IPS-15b (cell line): ENCODE measurements around the gene TMPRSS11E.
"Not testable (repeated sequence)": the region's sequence is repeated elsewhere in the genome, so short reads cannot be mapped to it uniquely, and the experiment has no call there.

Source experiments
- H3K27me3 ChIP-seq: one replicate; pipeline ENCODE4 v1.6.1; 2013; ENCODE audit warnings: low read length; ENCODE audit not compliant: control insufficient read depth, insufficient read depth
- H3K36me3 ChIP-seq: one replicate; pipeline ENCODE4 v1.6.1; 2013; ENCODE audit warnings: low read length; ENCODE audit not compliant: control insufficient read depth, insufficient read depth
- H3K4me1 ChIP-seq: one replicate; pipeline ENCODE4 v1.6.1; 2013; ENCODE audit warnings: mild to moderate bottlenecking, low read length; ENCODE audit not compliant: control insufficient read depth, insufficient read depth
- H3K4me3 ChIP-seq: one replicate; pipeline ENCODE4 v1.5.1; 2013; ENCODE audit warnings: low read depth, low read length
- H3K9ac ChIP-seq: one replicate; pipeline ENCODE4 v1.6.1; 2013; ENCODE audit warnings: low read depth, mild to moderate bottlenecking, low read length
- H3K9me3 ChIP-seq: one replicate; pipeline ENCODE4 v1.6.1; 2013; ENCODE audit warnings: mild to moderate bottlenecking, low read length; ENCODE audit not compliant: control insufficient read depth, insufficient read depth

Gene TMPRSS11E, protein sequence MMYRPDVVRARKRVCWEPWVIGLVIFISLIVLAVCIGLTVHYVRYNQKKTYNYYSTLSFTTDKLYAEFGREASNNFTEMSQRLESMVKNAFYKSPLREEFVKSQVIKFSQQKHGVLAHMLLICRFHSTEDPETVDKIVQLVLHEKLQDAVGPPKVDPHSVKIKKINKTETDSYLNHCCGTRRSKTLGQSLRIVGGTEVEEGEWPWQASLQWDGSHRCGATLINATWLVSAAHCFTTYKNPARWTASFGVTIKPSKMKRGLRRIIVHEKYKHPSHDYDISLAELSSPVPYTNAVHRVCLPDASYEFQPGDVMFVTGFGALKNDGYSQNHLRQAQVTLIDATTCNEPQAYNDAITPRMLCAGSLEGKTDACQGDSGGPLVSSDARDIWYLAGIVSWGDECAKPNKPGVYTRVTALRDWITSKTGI

DNA sequence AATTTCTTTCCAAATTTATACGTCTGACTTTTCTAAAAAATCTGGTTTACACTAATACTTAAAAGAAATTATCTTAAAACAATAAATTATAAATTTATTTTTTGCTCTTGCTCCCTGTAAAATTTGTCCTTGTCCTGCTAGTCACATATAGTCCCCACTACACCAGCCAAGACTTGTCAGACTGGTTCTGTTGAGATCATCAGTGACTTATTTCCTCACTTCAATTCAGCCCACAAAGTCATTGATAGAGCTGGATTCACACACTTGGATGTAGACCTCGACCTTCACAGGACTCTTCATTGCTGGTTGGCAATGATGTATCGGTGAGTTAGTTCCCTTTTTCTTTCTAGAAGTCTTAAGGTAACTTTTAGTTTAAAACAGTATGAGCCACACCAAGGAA, at the start of gene TMPRSS11E:
Gene TMPRSS11E (plus strand): TSS at position 263 of the 400 bp plus-strand sequence. CDS start 50 bp downstream, at position 313.
- Histone ChIP-seq H3K9ac (no peak within 1 kb of the TSS), H3K4me3 (no peak within 1 kb of the TSS), H3K4me1 (peaks cover 24% of the 10 kb centered on the region), H3K27me3 (no peaks in the 10 kb centered on the region), H3K36me3 (no peaks in the 10 kb centered on the region), H3K9me3 (no peaks in the 10 kb centered on the region)

DNA sequence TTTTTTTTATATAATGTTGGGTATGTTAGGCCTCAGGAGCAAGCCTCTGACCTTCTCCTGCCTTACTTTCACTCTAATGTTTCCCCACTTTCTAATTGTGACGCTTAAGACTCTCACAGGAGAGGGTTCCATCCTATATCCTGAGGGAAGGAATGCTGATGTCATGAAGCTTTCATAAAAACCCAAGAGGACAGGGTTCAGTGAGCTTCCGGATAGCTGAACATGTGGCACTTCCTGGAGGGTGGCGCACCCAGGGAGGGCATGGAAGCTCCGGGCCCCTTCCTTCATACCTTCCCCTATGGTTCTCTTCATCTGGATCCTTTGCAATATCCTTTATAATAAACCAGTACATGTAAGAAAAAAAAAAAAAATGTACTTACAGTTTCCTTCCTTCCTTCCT, 48.0 kb upstream of the TMPRSS11E start:
- H3K27me3 ChIP-seq = no peaks in the 10 kb centered on the region
- H3K4me1 ChIP-seq = peaks cover under 1% of the 10 kb centered on the region
- H3K9me3 ChIP-seq = no peaks in the 10 kb centered on the region
- H3K36me3 ChIP-seq = no peaks in the 10 kb centered on the region
- no peak overlapping the region for H3K4me3 ChIP-seq
- no peak overlapping the region for H3K9ac ChIP-seq

DNA sequence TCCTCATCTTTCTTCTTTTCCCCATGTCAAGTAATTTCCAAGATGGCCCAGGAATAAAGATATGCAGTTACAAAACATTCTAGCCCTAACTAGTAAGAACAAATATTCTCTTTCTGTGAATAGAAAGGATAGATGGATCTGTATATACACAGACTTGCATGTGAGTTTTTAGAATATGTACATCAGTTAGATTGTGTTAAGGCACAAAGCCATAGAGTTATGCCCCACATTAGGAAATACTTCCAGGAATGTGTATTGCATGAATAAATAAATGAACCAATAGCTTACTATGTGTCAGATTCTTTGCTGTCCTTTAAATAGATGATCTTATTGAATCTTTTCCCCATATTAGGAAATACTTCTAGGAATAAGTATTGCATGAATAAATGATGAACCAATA, 46.0 kb upstream of the TMPRSS11E start:
- H3K4me1 ChIP-seq = peaks cover 10% of the 10 kb centered on the region
- no peaks in the 10 kb centered on the region for H3K9me3 ChIP-seq
- H3K9ac ChIP-seq = no peak overlapping the region
- no peaks in the 10 kb centered on the region for H3K27me3 ChIP-seq
- no peaks in the 10 kb centered on the region for H3K36me3 ChIP-seq
- no peak overlapping the region for H3K4me3 ChIP-seq

DNA sequence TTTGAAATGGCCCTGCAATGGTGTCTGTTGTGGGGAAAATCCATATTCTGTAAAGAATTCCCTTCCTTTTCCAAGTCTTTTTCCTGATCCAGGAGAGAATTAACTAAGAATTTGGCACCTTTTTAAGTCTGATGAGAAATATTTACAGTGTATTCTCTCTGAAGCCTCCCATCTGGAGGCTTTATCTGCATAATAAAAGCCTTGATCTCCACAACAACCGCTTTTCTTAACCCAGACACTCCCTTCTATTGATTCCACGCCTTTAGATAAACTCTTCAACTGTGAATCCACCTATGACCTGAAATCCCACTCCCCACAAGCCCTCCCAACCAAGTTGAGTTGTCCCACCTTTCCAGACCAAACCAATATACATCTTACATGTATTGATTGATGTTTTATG, 43.1 kb upstream of the TMPRSS11E start:
- no peaks in the 10 kb centered on the region for H3K36me3 ChIP-seq
- H3K9ac ChIP-seq = no peak overlapping the region
- H3K9me3 ChIP-seq = no peaks in the 10 kb centered on the region
- no peak overlapping the region for H3K4me3 ChIP-seq
- H3K4me1 ChIP-seq = peaks cover 21% of the 10 kb centered on the region
- H3K27me3 ChIP-seq = no peaks in the 10 kb centered on the region

DNA sequence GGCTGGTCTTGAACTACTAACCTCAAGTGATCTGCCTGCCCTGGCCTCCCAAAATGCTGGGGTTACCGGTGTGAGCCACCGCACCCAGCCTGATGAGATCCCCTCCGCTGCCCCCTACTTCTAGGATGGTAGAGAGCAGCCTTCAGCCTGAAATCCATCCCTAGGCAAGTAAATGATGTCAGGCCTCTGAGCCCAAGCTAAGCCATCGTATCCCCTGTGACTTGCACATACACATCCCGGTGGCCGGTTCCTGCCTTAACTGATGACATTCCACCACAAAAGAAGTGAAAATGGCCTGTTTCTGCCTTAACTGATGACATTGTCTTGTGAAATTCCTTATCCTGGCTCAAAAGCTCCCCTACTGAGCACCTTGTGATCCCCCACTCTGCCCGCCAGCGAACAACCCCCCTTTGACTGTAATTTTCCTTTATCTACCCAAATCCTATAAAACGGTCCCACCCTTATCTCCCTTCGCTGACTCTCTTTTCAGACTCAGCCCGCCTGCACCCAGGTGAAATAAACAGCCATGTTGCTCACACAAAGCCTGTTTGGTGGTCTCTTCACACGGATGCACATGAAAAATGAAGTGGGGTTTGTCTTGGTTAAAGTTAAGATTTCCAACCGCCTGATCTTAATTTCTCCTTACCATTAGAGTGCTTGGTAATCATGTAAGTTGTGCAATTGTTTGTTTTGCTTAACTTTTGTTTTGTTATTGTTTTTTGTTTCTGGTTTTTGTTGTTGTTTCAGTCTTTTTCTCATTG, 41.4 kb upstream of the TMPRSS11E start:
- Histone ChIP-seq H3K9ac (peak overlapping the region; percentile 95), H3K4me1 (peaks cover 33% of the 10 kb centered on the region), H3K4me3 (peak overlapping the region; percentile 23)
- H3K36me3 ChIP-seq, H3K9me3 ChIP-seq, H3K27me3 ChIP-seq: not testable (repeated sequence)

DNA sequence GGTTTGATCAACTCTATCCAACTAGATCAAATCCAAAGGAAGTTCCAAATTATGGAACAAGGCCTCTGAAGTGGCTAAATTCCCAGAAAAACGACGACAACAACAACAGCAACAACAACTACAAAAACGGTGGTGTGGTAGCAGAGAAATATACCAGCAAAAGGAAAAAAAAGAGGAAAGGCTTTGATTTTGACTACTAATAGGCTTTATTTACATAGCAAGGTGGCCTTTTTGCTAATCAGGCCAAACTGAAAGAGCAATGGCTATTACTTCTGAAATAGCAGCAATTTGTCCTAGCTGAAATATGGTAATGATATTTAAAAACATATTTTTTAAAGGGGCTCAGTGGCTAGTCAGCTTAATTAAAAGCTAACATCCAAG, 40.8 kb upstream of the TMPRSS11E start:
- Histone ChIP-seq H3K4me3 (peak overlapping the region; percentile 23), H3K27me3 (no peaks in the 10 kb centered on the region), H3K36me3 (no peaks in the 10 kb centered on the region), H3K4me1 (peaks cover 34% of the 10 kb centered on the region), H3K9ac (peak overlapping the region; percentile 95), H3K9me3 (no peaks in the 10 kb centered on the region)

DNA sequence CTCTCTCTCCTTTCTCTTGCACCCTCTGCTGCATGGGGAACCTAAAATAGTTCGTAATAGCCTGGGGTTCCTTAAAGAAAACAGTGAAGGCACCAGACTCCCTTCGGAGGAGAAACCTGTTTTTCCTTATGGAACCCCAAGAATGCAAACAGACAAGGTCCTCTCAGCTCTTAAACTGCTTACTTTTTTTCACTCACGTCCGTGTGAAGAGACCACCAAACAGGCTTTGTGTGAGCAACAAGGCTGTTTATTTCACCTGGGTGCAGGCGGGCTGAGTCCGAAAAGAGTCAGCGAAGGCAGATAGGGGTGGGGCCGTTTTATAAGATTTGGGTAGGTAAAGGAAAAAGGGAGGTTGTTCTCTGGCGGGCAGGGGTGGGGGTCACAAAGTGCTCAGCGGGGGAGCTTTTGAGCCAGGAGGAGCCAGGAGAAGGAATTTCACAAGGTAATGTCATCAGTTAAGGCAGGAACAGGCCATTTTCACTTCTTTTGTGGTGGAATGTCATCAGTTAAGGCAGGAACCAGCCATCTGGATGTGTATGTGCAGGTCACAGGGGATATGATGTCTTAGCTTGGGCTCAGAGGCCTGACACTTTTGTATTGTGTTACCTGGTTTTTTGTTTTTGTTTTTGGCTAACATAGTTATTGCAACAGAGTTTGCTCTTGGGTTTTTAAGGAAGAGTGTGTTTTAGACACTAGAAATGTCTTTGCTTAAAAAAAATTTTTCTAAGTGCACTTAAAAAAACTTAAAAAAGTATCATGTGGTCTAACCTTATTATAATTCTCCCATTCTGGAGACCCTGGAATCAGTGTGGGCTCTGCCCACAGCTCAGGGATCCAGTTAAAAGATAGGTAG, 40.0 kb upstream of the TMPRSS11E start:
- Histone ChIP-seq H3K4me3 (peak overlapping the region; percentile 41), H3K9ac (peak overlapping the region; percentile 95), H3K4me1 (peaks cover 34% of the 10 kb centered on the region)
- H3K36me3 ChIP-seq, H3K27me3 ChIP-seq, H3K9me3 ChIP-seq: not testable (repeated sequence)

DNA sequence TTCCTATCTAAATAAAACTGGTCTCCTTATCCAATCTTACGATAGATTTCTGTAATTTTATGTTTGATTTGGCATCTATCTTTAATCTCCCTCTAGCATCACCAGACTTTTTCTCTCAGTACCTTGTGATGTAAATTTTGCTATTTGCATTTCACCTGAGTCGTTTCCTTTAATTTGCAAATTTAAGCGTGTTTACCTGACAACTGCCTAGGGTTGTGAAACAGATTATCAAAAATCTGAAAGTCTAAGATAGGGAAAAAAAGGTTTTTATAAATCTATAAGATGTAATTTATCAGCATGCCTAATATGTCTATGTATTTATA, 39.4 kb upstream of the TMPRSS11E start:
- H3K36me3 ChIP-seq = no peaks in the 10 kb centered on the region
- H3K27me3 ChIP-seq = no peaks in the 10 kb centered on the region
- H3K9me3 ChIP-seq = no peaks in the 10 kb centered on the region
- peak overlapping the region; percentile 41 for H3K4me3 ChIP-seq
- peaks cover 34% of the 10 kb centered on the region for H3K4me1 ChIP-seq
- H3K9ac ChIP-seq = peak overlapping the region; percentile 77

DNA sequence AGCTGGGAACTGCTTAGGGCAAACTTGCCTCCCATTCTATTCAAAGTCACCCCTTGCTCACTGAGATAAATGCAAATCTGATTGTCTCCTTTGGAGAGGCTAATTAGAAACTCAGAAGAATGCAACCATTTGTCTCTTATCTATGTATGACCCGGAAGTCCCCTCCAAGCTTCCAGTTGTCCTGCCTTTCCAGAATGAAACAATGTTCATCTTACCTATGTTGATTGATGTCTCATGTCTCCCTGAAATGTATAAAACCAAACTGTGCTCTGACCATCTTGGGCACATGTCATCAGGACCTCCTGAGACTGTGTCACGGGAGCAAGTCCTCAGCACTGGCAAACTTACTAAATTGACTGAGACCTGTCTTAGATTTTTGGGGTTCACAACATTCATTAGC, 37.1 kb upstream of the TMPRSS11E start:
- Histone ChIP-seq H3K4me1 (peaks cover 25% of the 10 kb centered on the region), H3K4me3 (no peak overlapping the region), H3K9me3 (no peaks in the 10 kb centered on the region), H3K9ac (no peak overlapping the region), H3K27me3 (no peaks in the 10 kb centered on the region), H3K36me3 (no peaks in the 10 kb centered on the region)

DNA sequence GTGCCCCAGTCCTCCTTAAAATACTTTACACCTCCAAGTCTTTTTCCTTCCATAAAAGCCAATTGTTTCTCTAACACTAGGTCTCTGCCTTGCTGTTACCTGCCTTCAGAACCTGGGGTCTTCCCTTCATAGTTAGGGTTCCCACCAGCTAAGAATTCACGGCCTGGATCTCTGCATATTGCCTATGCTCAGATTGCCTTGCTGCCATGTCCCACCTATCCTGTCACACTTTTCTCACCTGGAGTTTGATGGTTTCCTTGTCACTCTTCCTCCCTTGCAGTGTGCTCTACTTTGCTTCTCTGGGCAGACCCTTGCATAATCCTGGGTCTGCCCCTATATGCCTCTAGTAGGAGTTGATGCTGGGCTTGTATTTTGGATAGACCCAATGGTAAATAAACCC, 36.6 kb upstream of the TMPRSS11E start:
- no peaks in the 10 kb centered on the region for H3K9me3 ChIP-seq
- H3K36me3 ChIP-seq = no peaks in the 10 kb centered on the region
- no peak overlapping the region for H3K9ac ChIP-seq
- no peaks in the 10 kb centered on the region for H3K27me3 ChIP-seq
- peaks cover 23% of the 10 kb centered on the region for H3K4me1 ChIP-seq
- no peak overlapping the region for H3K4me3 ChIP-seq

DNA sequence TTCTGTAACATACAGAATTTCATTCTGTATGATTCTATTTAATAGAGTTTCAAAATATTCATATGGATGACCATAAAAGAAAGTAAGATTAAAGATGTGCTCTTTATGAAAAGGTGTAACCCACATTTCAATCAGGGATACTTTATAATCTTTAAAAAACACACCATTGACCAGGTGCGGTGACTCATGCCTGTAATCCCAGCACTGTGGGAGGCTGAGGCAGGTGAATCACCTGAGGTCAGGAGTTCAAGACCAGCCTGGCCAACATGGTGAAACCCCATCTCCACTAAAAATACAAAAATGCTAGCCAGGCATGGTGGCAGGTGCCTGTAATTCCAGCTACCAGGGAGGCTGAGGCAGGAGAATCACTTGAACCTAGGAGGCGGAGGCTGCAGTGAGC, 35.2 kb upstream of the TMPRSS11E start:
- H3K4me3 ChIP-seq, H3K36me3 ChIP-seq, H3K9me3 ChIP-seq, H3K9ac ChIP-seq, H3K27me3 ChIP-seq: not testable (repeated sequence)
- H3K4me1 ChIP-seq = peaks cover 24% of the 10 kb centered on the region
